Ovary (tissue), 3 donors: Measurements from ENCODE around the gene KAT2B.

ENCODE experiments used
- CTCF ChIP-seq, 3 donors: fragments of 450-650 bp in 2 of 3; fragments of 200-600 bp in 1 of 3; IDR thresholded peaks; one replicate each; pipeline versions ENCODE4 v1.5.1 to v1.8.0; 2016 to 2022; ENCODE audit warnings: antibody characterized with exemption in 3 of 3, mild to moderate bottlenecking in 1 of 3
- EP300 ChIP-seq: sonication (generic); formaldehyde crosslinking; IDR thresholded peaks from one replicate; pipeline ENCODE4 v1.6.1; 2017; ENCODE audit warnings: antibody characterized with exemption
- POLR2A ChIP-seq: fragments of 450-650 bp; IDR thresholded peaks from one replicate; pipeline ENCODE4 v1.6.1; 2017; ENCODE audit warnings: antibody characterized with exemption, mild to moderate bottlenecking, moderate library complexity
- donor health status: DM: no; HTN: no; CAD: no.

DNA sequence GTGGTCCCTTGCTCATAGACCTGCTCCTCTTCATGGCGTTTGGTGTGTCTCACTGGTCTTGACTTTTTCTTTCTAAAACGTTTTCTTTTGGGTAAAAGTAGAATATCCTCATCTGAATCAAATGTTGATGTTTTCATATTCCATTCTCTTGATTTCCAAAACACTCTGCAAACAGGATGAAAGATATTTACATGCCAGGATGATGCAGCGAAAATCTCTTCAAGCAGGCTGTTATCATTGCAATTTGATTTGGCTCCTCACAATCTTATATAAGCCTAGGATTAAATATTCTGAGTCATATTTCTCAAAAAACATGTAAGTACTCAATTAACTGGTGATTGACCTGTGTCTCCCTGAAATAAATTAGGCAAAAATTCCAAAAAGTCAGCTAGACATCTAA is 38.3 kb upstream of the KAT2B start:
- TF ChIP-seq CTCF (IDR thresholded peaks at IDR 0.05): no peak
- no peak for TF ChIP-seq POLR2A
- TF ChIP-seq EP300: no peak
